Heart left ventricle (tissue), 13 donors: ENCODE measurements around the gene ARHGAP26.

ENCODE experiments used
- CTCF ChIP-seq, 12 donors: fragments of 200-600 bp; sonication (generic) in 4 of 12; IDR thresholded peaks; one replicate each; pipeline versions ENCODE4 v1.5.0 to v1.8.0; 2018 to 2022; ENCODE audit warnings: antibody characterized with exemption in 12 of 12, mild to moderate bottlenecking in 5 of 12
- POLR2A ChIP-seq, 2 donors: fragments of 450-650 bp; IDR thresholded peaks; one replicate each; pipeline ENCODE4 v1.6.1; 2017; ENCODE audit warnings: antibody characterized with exemption in 2 of 2, mild to moderate bottlenecking in 2 of 2, moderate library complexity in 2 of 2
- donor health status: ischemic (EF 13 %, LVEDD 7.1; RV severe dilation, severe dysfunction).
- donor health status: DM: no; HTN: yes; CAD: no.
- donor health status: DM: no; HTN: no; CAD: no.
- donor health status: ischemic (EF 25% LVEDD 6.9; RV normal size, moderate dysfunction).
- donor health status: ischemic (EF 25% LVEDD 5.7; RV mildly dilated, moderate dysfunction).
- donor health status: ischemic (EF 35%, LVEDD 5.7; RV mildly dilated, moderate dysfunction).
- donor health status: nonischemic (EF 11% LVEDD 7.7; RV severe dilation, severe dysfunction).
- donor health status: DM: yes; HTN: yes; CAD: no.
- donor health status: PGD.
- donor health status: ischemic (EF 29% LVEDD 5.4; RV normal size, mild dysfunction).
- donor health status: nonischemic (EF 23%, LVEDD 6.1; RV moderate dilation, normal function).

- TF ChIP-seq POLR2A (IDR thresholded peaks at IDR 0.05) = no peak
- TF ChIP-seq CTCF (IDR thresholded peaks at IDR 0.05) = no peak
Measured at GRCh38 chr5:143181173-143181572, 411.0 kb downstream of the ARHGAP26 start.
